SK-N-SH treated with all-trans-retinoic acid at 6 μM for 48 hours (cell line): ENCODE measurements around the gene CYFIP1.

Experiments
- ATAC-seq: fragments of 200-7000 bp; cut with Tn5 transposase; 3 replicates; pipeline ENCODE4 v1.9.1; 2020; ENCODE audit warnings: mild to moderate bottlenecking, moderate library complexity
- ARNTL ChIP-seq: fragments of 450-650 bp; formaldehyde crosslinking; IDR thresholded peaks from 2 replicates; pipeline ENCODE4 v1.5.0; 2020; ENCODE audit warnings: low read depth, mild to moderate bottlenecking, moderate library complexity, borderline replicate concordance
- ESRRG ChIP-seq: fragments of 250-450 bp; sonication (Bioruptor Pico); IDR thresholded peaks from 2 replicates; pipeline ENCODE4 v1.6.1; 2021; ENCODE audit warnings: mild to moderate bottlenecking
- GLIS3 ChIP-seq: fragments of 250-450 bp; sonication (Bioruptor Pico); IDR thresholded peaks from 2 replicates; pipeline ENCODE4 v1.5.0; 2020; ENCODE audit warnings: mild to moderate bottlenecking, moderate library complexity
- ISL1 ChIP-seq: fragments of 250-450 bp; sonication (Bioruptor Pico); IDR thresholded peaks from 2 replicates; pipeline ENCODE4 v2.1.2; 2022; ENCODE audit warnings: mild to moderate bottlenecking, moderate library complexity
- OSR1 ChIP-seq: fragments of 250-450 bp; sonication (Bioruptor Pico); IDR thresholded peaks from 2 replicates; pipeline ENCODE4 v1.8.0; 2022; ENCODE audit warnings: moderate library complexity, mild to moderate bottlenecking, inconsistent platforms
- POU6F1 ChIP-seq: fragments of 250-450 bp; sonication (Bioruptor Pico); IDR thresholded peaks from 2 replicates; pipeline ENCODE4 v1.8.0; 2021; ENCODE audit warnings: low read depth, mild to moderate bottlenecking, moderate library complexity, borderline replicate concordance
- PPARA ChIP-seq: fragments of 250-450 bp; sonication (Bioruptor Pico); IDR thresholded peaks from 2 replicates; pipeline ENCODE4 v1.5.0; 2020; ENCODE audit warnings: mild to moderate bottlenecking, borderline replicate concordance
- RARB ChIP-seq: fragments of 250-450 bp; sonication (Bioruptor Pico); IDR thresholded peaks from 2 replicates; pipeline ENCODE4 v1.8.0; 2021; ENCODE audit warnings: mild to moderate bottlenecking, moderate library complexity
- SNAI2 ChIP-seq: fragments of 250-450 bp; sonication (Bioruptor Pico); IDR thresholded peaks from 2 replicates; pipeline ENCODE4 v1.5.0; 2020; ENCODE audit warnings: mild to moderate bottlenecking, moderate library complexity
- TCF4 ChIP-seq: fragments of 250-450 bp; sonication (Bioruptor Pico); IDR thresholded peaks from 2 replicates; pipeline ENCODE4 v1.8.0; 2021; ENCODE audit warnings: mild to moderate bottlenecking, moderate library complexity, borderline replicate concordance
- TOX ChIP-seq: fragments of 250-450 bp; sonication (Bioruptor Pico); IDR thresholded peaks from 2 replicates; pipeline ENCODE4 v1.8.0; 2021; ENCODE audit warnings: mild to moderate bottlenecking, moderate library complexity, borderline replicate concordance
- ZC3H10 ChIP-seq: fragments of 250-450 bp; sonication (Bioruptor Pico); IDR thresholded peaks from 2 replicates; pipeline ENCODE4 v1.5.1; 2021; ENCODE audit warnings: mild to moderate bottlenecking, moderate library complexity
- ZFP30 ChIP-seq: fragments of 450-650 bp; formaldehyde crosslinking; IDR thresholded peaks from 2 replicates; pipeline ENCODE4 v1.5.0; 2022; ENCODE audit warnings: mild to moderate bottlenecking, moderate library complexity
- ZNF70 ChIP-seq: fragments of 450-650 bp; formaldehyde crosslinking; IDR thresholded peaks from 2 replicates; pipeline ENCODE4 v1.5.0; 2020; ENCODE audit warnings: mild to moderate bottlenecking, moderate library complexity
- ZNF8 ChIP-seq: fragments of 450-650 bp; formaldehyde crosslinking; IDR thresholded peaks from 2 replicates; pipeline ENCODE4 v1.5.0; 2020; ENCODE audit warnings: mild to moderate bottlenecking, moderate library complexity
- TF ChIP-seq, protein P1 (sequence below): fragments of 250-450 bp; sonication (Bioruptor Pico); IDR thresholded peaks from 2 replicates; pipeline ENCODE4 v1.8.0; 2020; ENCODE audit warnings: mild to moderate bottlenecking, moderate library complexity, borderline replicate concordance
- TF ChIP-seq, protein P2 (sequence below): fragments of 250-450 bp; sonication (Bioruptor Pico); IDR thresholded peaks from 2 replicates; pipeline ENCODE4 v1.5.1; 2020; ENCODE audit warnings: low read depth, mild to moderate bottlenecking, moderate library complexity
- TF ChIP-seq, protein P3 (sequence below): fragments of 250-450 bp; sonication (Bioruptor Pico); IDR thresholded peaks from 2 replicates; pipeline ENCODE4 v1.5.1; 2021; ENCODE audit warnings: mild to moderate bottlenecking, moderate library complexity

Gene CYFIP1

GRCh38 chr15:22885120-22885519, 95.0 kb downstream of the CYFIP1 start (continued):
- TF ChIP-seq TCF4 (CRISPR knock-in tag) = no peak

GRCh38 chr15:22884344-22884743, 95.8 kb downstream of the CYFIP1 start:
- ATAC-seq = no peak
- TF ChIP-seq PPARA (no peak), ARNTL (CRISPR knock-in tag) (no peak), GLIS3 (CRISPR knock-in tag) (no peak), TCF4 (CRISPR knock-in tag) (no peak), RARB (CRISPR knock-in tag) (no peak), ISL1 (CRISPR knock-in tag) (no peak), ZNF70 (no peak), ZC3H10 (CRISPR knock-in tag) (no peak), ZNF8 (CRISPR knock-in tag) (no peak), TOX (no peak), POU6F1 (no peak), OSR1 (CRISPR knock-in tag) (no peak)
- TF ChIP-seq, protein P1, sequence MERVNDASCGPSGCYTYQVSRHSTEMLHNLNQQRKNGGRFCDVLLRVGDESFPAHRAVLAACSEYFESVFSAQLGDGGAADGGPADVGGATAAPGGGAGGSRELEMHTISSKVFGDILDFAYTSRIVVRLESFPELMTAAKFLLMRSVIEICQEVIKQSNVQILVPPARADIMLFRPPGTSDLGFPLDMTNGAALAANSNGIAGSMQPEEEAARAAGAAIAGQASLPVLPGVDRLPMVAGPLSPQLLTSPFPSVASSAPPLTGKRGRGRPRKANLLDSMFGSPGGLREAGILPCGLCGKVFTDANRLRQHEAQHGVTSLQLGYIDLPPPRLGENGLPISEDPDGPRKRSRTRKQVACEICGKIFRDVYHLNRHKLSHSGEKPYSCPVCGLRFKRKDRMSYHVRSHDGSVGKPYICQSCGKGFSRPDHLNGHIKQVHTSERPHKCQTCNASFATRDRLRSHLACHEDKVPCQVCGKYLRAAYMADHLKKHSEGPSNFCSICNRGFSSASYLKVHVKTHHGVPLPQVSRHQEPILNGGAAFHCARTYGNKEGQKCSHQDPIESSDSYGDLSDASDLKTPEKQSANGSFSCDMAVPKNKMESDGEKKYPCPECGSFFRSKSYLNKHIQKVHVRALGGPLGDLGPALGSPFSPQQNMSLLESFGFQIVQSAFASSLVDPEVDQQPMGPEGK (CRISPR knock-in tag) = no peak

DNA sequence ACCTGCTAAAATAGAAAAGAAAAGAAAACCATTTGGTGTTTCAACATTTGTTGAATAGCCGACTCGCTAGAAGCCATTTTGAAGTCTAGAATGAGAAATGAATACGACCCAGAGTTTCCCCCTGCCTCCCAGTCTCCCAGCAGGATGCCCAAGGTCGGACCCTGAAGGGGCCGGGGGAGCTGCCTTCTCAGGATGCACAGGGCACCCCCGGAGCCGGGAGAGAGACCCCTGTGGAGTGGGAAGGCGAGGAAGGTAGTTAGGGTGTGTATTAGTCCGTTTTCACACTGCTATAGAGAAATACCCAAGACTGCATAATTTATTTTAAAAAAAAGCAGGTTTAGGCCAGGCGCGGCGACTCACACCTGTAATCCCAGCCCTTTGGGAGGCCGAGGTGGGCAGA, 97.0 kb downstream of the CYFIP1 start:
- no peak for ATAC-seq
- TF ChIP-seq TCF4 (CRISPR knock-in tag) (no peak), ZFP30 (CRISPR knock-in tag) (no peak), POU6F1 (no peak), TOX (no peak), OSR1 (CRISPR knock-in tag) (no peak), ZNF8 (CRISPR knock-in tag) (no peak), SNAI2 (CRISPR knock-in tag) (no peak)

- TF ChIP-seq, protein P2, sequence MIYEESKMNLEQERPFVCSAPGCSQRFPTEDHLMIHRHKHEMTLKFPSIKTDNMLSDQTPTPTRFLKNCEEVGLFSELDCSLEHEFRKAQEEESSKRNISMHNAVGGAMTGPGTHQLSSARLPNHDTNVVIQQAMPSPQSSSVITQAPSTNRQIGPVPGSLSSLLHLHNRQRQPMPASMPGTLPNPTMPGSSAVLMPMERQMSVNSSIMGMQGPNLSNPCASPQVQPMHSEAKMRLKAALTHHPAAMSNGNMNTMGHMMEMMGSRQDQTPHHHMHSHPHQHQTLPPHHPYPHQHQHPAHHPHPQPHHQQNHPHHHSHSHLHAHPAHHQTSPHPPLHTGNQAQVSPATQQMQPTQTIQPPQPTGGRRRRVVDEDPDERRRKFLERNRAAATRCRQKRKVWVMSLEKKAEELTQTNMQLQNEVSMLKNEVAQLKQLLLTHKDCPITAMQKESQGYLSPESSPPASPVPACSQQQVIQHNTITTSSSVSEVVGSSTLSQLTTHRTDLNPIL (CRISPR knock-in tag) = no peak
- no peak for TF ChIP-seq POU6F1
- TF ChIP-seq, protein P3, sequence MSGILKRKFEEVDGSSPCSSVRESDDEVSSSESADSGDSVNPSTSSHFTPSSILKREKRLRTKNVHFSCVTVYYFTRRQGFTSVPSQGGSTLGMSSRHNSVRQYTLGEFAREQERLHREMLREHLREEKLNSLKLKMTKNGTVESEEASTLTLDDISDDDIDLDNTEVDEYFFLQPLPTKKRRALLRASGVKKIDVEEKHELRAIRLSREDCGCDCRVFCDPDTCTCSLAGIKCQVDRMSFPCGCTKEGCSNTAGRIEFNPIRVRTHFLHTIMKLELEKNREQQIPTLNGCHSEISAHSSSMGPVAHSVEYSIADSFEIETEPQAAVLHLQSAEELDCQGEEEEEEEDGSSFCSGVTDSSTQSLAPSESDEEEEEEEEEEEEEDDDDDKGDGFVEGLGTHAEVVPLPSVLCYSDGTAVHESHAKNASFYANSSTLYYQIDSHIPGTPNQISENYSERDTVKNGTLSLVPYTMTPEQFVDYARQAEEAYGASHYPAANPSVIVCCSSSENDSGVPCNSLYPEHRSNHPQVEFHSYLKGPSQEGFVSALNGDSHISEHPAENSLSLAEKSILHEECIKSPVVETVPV (CRISPR knock-in tag) = no peak
- TF ChIP-seq TOX = no peak
- TF ChIP-seq ESRRG (CRISPR knock-in tag) = no peak
- TF ChIP-seq ZC3H10 (CRISPR knock-in tag) = no peak
- no peak for TF ChIP-seq SNAI2 (CRISPR knock-in tag)
- no peak for TF ChIP-seq ZFP30 (CRISPR knock-in tag)
- TF ChIP-seq, protein P1 (CRISPR knock-in tag) = no peak
- no peak for TF ChIP-seq OSR1 (CRISPR knock-in tag)
- no peak for TF ChIP-seq GLIS3 (CRISPR knock-in tag)
- TF ChIP-seq PPARA = no peak
- TF ChIP-seq ISL1 (CRISPR knock-in tag) = no peak
- no peak for TF ChIP-seq ZNF70
- TF ChIP-seq ZNF8 (CRISPR knock-in tag) = no peak
- ATAC-seq = no peak
These were observed 98.3 kb downstream of the CYFIP1 start for GRCh38 chr15:22881739-22882440.
